Keratinocyte (primary cell): ENCODE results near the gene CRYL1. TPM values are rescaled to one million over a fixed set of nuclear protein-coding genes. Genes with fewer than 3 reads are reported as not detected.
A peak's percentile ranks its signal among the peaks of the same experiment; 100 is the strongest.

Experiments used
- DNase-seq: peaks from one replicate; pipeline ENCODE4 v3.0.0-alpha.2; 2011; ENCODE audit warnings: low read depth, missing footprints, low spot score
- FAIRE-seq: peaks from 2 replicates; lab custom pipeline; 2011; peaks lifted over from hg19 to GRCh38; lab: Jason Lieb, UNC
- H2AFZ ChIP-seq: 2 replicates; pipeline ENCODE4 v1.6.0; 2012; ENCODE audit warnings: low read length, control low read depth, inconsistent platforms; ENCODE audit not compliant: control insufficient read depth
- H3K27ac ChIP-seq: 2 replicates; pipeline ENCODE4 v1.5.1; 2011; ENCODE audit warnings: low read length; ENCODE audit not compliant: control insufficient read depth, insufficient read depth
- H3K27me3 ChIP-seq: 3 replicates; pipeline ENCODE4 v1.6.0; 2011; ENCODE audit warnings: low read length; ENCODE audit not compliant: control insufficient read depth, insufficient read depth; ENCODE audit errors: extremely low read depth
- H3K36me3 ChIP-seq, 2 experiments: 2 replicates in 1 of 2; 3 replicates in 1 of 2; pipeline ENCODE4 v1.5.1; 2011; ENCODE audit warnings: low read length in 2 of 2, mild to moderate bottlenecking in 1 of 2; ENCODE audit not compliant: control insufficient read depth in 2 of 2, insufficient read depth in 2 of 2; ENCODE audit errors: extremely low read depth in 1 of 2
- H3K4me1 ChIP-seq: 3 replicates; pipeline ENCODE4 v1.5.1; 2011; ENCODE audit warnings: low read length; ENCODE audit not compliant: control insufficient read depth, insufficient read depth; ENCODE audit errors: extremely low read depth
- H3K4me2 ChIP-seq: 3 replicates; pipeline ENCODE4 v1.6.0; 2011; ENCODE audit warnings: low read depth, low read length; ENCODE audit not compliant: control insufficient read depth, insufficient read depth; ENCODE audit errors: extremely low read depth
- H3K4me3 ChIP-seq, 3 experiments: fragments of 200-600 bp in 1 of 3; sonication (generic) in 1 of 3; 2 replicates in 2 of 3; 3 replicates in 1 of 3; pipeline ENCODE4 v1.5.1; 2011 to 2016; ENCODE audit warnings: low read length in 3 of 3, mild to moderate bottlenecking in 3 of 3, control low read depth in 2 of 3, inconsistent platforms in 1 of 3, low read depth in 1 of 3, mixed read lengths in 1 of 3, mixed run types in 1 of 3, moderate library complexity in 1 of 3; ENCODE audit not compliant: control insufficient read depth in 2 of 3, insufficient read depth in 2 of 3; ENCODE audit errors: extremely low read depth in 1 of 3
- H3K79me2 ChIP-seq: 2 replicates; pipeline ENCODE4 v1.6.0; 2012; ENCODE audit warnings: low read length; ENCODE audit not compliant: control insufficient read depth, insufficient read depth
- H3K9ac ChIP-seq: 3 replicates; pipeline ENCODE4 v1.6.0; 2011; ENCODE audit warnings: low read length; ENCODE audit not compliant: control insufficient read depth, insufficient read depth; ENCODE audit errors: extremely low read depth
- H3K9me1 ChIP-seq: 3 replicates; pipeline ENCODE4 v1.6.0; 2011; ENCODE audit warnings: low read length; ENCODE audit not compliant: control insufficient read depth, insufficient read depth; ENCODE audit errors: extremely low read depth
- H3K9me3 ChIP-seq: 2 replicates; pipeline ENCODE4 v1.5.1; 2012; ENCODE audit warnings: low read depth, low read length; ENCODE audit not compliant: control insufficient read depth
- H4K20me1 ChIP-seq: 3 replicates; pipeline ENCODE4 v1.6.0; 2011; ENCODE audit warnings: low read length; ENCODE audit not compliant: control insufficient read depth, insufficient read depth; ENCODE audit errors: extremely low read depth
- CTCF ChIP-seq, 3 experiments: IDR thresholded peaks in 1 of 3; conservative IDR thresholded peaks in 1 of 3; optimal IDR thresholded peaks in 1 of 3; 2 replicates in 2 of 3; 3 replicates in 1 of 3; pipeline versions ENCODE3 to v1.5.1; 2011; ENCODE audit warnings: low read length in 3 of 3, mild to moderate bottlenecking in 3 of 3, moderate library complexity in 2 of 3, control low read depth in 1 of 3, inconsistent platforms in 1 of 3; ENCODE audit not compliant: insufficient read depth in 2 of 3; ENCODE audit errors: extremely low read depth in 1 of 3
- EZH2 ChIP-seq: IDR thresholded peaks from one replicate; pipeline ENCODE4 v1.6.1; 2012; ENCODE audit warnings: inconsistent platforms, mild to moderate bottlenecking, low read length, moderate library complexity
- dilution Hi-C: fragments of 300-500 bp; cut with MboI; formaldehyde crosslinking; loops from one replicate; pipeline ENCODE4 v1.7.0; 2020; ENCODE audit warnings: low sequenced_read_pairs; ENCODE audit not compliant: extremely low pct_ligation_motif_present
- polyA plus RNA-seq, 5 experiments: library from polyadenylated mRNA; depleted of rRNA in 3 of 5; stranded (reverse) in 3 of 5; stranded (forward) in 1 of 5; unstranded in 1 of 5; fragments of >200 nt; gene quantifications; 1 replicate in 1 of 5; 2 replicates in 3 of 5; 3 replicates in 1 of 5; pipeline versions ENCODE4 v1.2.1 to v1.2.3, GENCODE V29; 2011 to 2012; ENCODE audit warnings: missing spikeins in 2 of 5, low read depth in 1 of 5, low replicate concordance in 1 of 5

CRYL1 gene
- polyA plus RNA-seq, 1 donor (not counting 4 experiments of a cell fraction or from before 2014, with no cell fraction given) = 27.2 TPM

- no peak overlapping the region for H2AFZ ChIP-seq
- no peak for TF ChIP-seq EZH2
- no peak for TF ChIP-seq CTCF (optimal IDR thresholded peaks at IDR 0.05 in 1 of 3, IDR thresholded peaks at IDR 0.05 in 1 of 3, conservative IDR thresholded peaks at IDR 0.05 in 1 of 3; ENCODE audit: extremely low read depth in 1 of 3, insufficient read depth in 2 of 3, low read length in 3 of 3)
- peak; percentile 69 for FAIRE-seq
These were observed 112.8 kb downstream of the CRYL1 start for GRCh38 chr13:20412691-20413355.

GRCh38 chr13:20411638-20412342 lies 113.9 kb downstream of the CRYL1 start:
- TF ChIP-seq CTCF (optimal IDR thresholded peaks at IDR 0.05 in 1 of 3, IDR thresholded peaks at IDR 0.05 in 1 of 3, conservative IDR thresholded peaks at IDR 0.05 in 1 of 3; ENCODE audit: extremely low read depth in 1 of 3, insufficient read depth in 2 of 3, low read length in 3 of 3) = no peak
- no peak for TF ChIP-seq EZH2
- no peaks in the 10 kb centered on the region for H3K79me2 ChIP-seq
- H3K9ac ChIP-seq = no peak overlapping the region
- H3K4me1 ChIP-seq = peaks cover 32% of the 10 kb centered on the region
- no peaks in the 10 kb centered on the region for H4K20me1 ChIP-seq
- H3K36me3 ChIP-seq = no peaks in the 10 kb centered on the region
- no peak for DNase-seq
- no peak overlapping the region for H2AFZ ChIP-seq
- H3K27ac ChIP-seq = no peak overlapping the region
- no peaks in the 10 kb centered on the region for H3K27me3 ChIP-seq
- no peak overlapping the region for H3K4me2 ChIP-seq
- H3K9me1 ChIP-seq = no peaks in the 10 kb centered on the region
- H3K9me3 ChIP-seq = no peaks in the 10 kb centered on the region
- H3K4me3 ChIP-seq = no peak overlapping the region
- no peak for FAIRE-seq
- dilution Hi-C loops = no loop called here

More at GRCh38 chr13:20412691-20413355, 112.8 kb downstream of the CRYL1 start:
- Histone ChIP-seq H3K79me2 (no peaks in the 10 kb centered on the region), H3K4me3 (no peak overlapping the region), H3K9ac (no peak overlapping the region), H3K4me2 (no peak overlapping the region), H3K36me3 (no peaks in the 10 kb centered on the region), H3K27ac (peak overlapping the region; percentile 20), H3K4me1 (peaks cover 28% of the 10 kb centered on the region), H3K9me3 (no peaks in the 10 kb centered on the region), H3K27me3 (no peaks in the 10 kb centered on the region), H4K20me1 (no peaks in the 10 kb centered on the region), H3K9me1 (no peaks in the 10 kb centered on the region)
- dilution Hi-C loops = no loop called here
- DNase-seq = no peak
